HG03025 (cell line): ENCODE data around the gene ITGA8.
"Not testable (repeated sequence)": the region's sequence is repeated elsewhere in the genome, so short reads cannot be mapped to it uniquely, and the experiment has no call there.

Source experiments
- ATAC-seq: cut with Tn5 transposase; IDR thresholded peaks from one replicate; pipeline ENCODE4 v1.9.1; 2021; ENCODE audit warnings: mild to moderate bottlenecking, moderate library complexity; ENCODE audit not compliant: unreplicated experiment, low FRiP score

ITGA8 gene

GRCh38 chr10:15624401-15625196 is 95.1 kb downstream of the ITGA8 start:
- ATAC-seq: no peak

GRCh38 chr10:15620836-15621515 is 98.7 kb downstream of the ITGA8 start:
- no peak for ATAC-seq

- ATAC-seq: no peak
Observed at GRCh38 chr10:15620337-15620736, 99.4 kb downstream of the ITGA8 start.

GRCh38 chr10:15609246-15609645 is 110.5 kb downstream of the ITGA8 start:
- ATAC-seq: no peak

GRCh38 chr10:15606377-15606776 is 113.3 kb downstream of the ITGA8 start:
- no peak for ATAC-seq

GRCh38 chr10:15605740-15606369 is 113.9 kb downstream of the ITGA8 start:
- ATAC-seq: no peak

GRCh38 chr10:15603446-15604011 is 116.2 kb downstream of the ITGA8 start:
- no peak for ATAC-seq

GRCh38 chr10:15601819-15602218 is 117.9 kb downstream of the ITGA8 start:
- no peak for ATAC-seq

GRCh38 chr10:15595260-15595659 is 124.5 kb downstream of the ITGA8 start:
- no peak for ATAC-seq

- no peak for ATAC-seq
Observed at GRCh38 chr10:15591937-15592336, 127.8 kb downstream of the ITGA8 start.

GRCh38 chr10:15591431-15591830 is 128.3 kb downstream of the ITGA8 start:
- ATAC-seq: no peak

GRCh38 chr10:15588635-15589508 is 130.8 kb downstream of the ITGA8 start:
- no peak for ATAC-seq

- ATAC-seq: no peak
Observed at GRCh38 chr10:15588151-15588550, 131.6 kb downstream of the ITGA8 start.

- no peak for ATAC-seq
Observed at GRCh38 chr10:15587271-15587670, 132.5 kb downstream of the ITGA8 start.

GRCh38 chr10:15585303-15585715 is 134.4 kb downstream of the ITGA8 start:
- ATAC-seq: no peak

GRCh38 chr10:15582972-15583371 is 136.8 kb downstream of the ITGA8 start:
- ATAC-seq: not testable (repeated sequence)

- no peak for ATAC-seq
Observed at GRCh38 chr10:15579605-15580004, 140.1 kb downstream of the ITGA8 start.

- no peak for ATAC-seq
Observed at GRCh38 chr10:15572531-15573045, 147.1 kb downstream of the ITGA8 start.

GRCh38 chr10:15571575-15571974 is 148.1 kb downstream of the ITGA8 start:
- no peak for ATAC-seq

GRCh38 chr10:15570738-15571339 is 148.9 kb downstream of the ITGA8 start:
- no peak for ATAC-seq
